Right cardiac atrium (tissue), 5 donors: Measurements from ENCODE around the gene SYNPR. TPM values are rescaled to one million over a fixed set of nuclear protein-coding genes. Genes with fewer than 3 reads are reported as not detected.

Source experiments
- ATAC-seq, 2 donors: fragments of 200-7000 bp; cut with Tn5 transposase; one replicate each; pipeline versions ENCODE4 v1.8.0 to v1.9.1; 2020; ENCODE audit warnings: moderate library complexity in 2 of 2, mild to moderate bottlenecking in 1 of 2
- DNase-seq, 3 donors: peaks; one replicate each; pipeline ENCODE4 v3.0.0-alpha.2; 2020
- H3K27ac ChIP-seq: one replicate; pipeline ENCODE4 v1.5.1; 2013; ENCODE audit warnings: mild to moderate bottlenecking, low read length, control low read depth, moderate library complexity
- H3K27me3 ChIP-seq: one replicate; pipeline ENCODE4 v1.6.1; 2013; ENCODE audit not compliant: control insufficient read depth, insufficient read depth
- H3K4me1 ChIP-seq: one replicate; pipeline ENCODE4 v1.6.1; 2013; ENCODE audit warnings: low read length; ENCODE audit not compliant: control insufficient read depth, insufficient read depth
- H3K4me3 ChIP-seq: one replicate; pipeline ENCODE4 v1.5.1; 2013; ENCODE audit warnings: low read length, control low read depth
- H3K9me3 ChIP-seq: one replicate; pipeline ENCODE4 v1.6.1; 2013; ENCODE audit warnings: low read length; ENCODE audit not compliant: control insufficient read depth
- WGBS: extraction: QIAGEN DNeasy Blood & Tissue Kit; methylation state at CpG from one replicate; pipeline ENCODE4 v1.1.7; 2013; 5-methylcytosine and 5-hydroxymethylcytosine counted together
- intact Hi-C, 4 donors: fragments of 100-400 bp; cut with DNase I; formaldehyde crosslinking; loops; one replicate each; pipeline versions ENCODE4 v1.11.0 to v1.14.0; 2022 to 2023
- polyA plus RNA-seq: library from polyadenylated mRNA; stranded (reverse); fragments of 200-250 nt; gene quantifications from one replicate; pipeline ENCODE4 v1.2.3, GENCODE V29; 2013
- total RNA-seq, 4 donors: library from RNA; stranded (reverse); fragmentation: NEBNext Ultra II Directional; extraction: Animal tissue kit (Norgen Biotek cat#: 25700); gene quantifications; one replicate each; pipeline ENCODE4 v1.2.1, GENCODE V29; 2021
- donor health status: healthy with polysubstance abuse.
- donor health status: DM: no; HTN: yes; CAD: no.
- donor health status: DM: no; HTN: no; CAD: no.
- donor health status: DM: no; HTN: yes; CAD: no; lungs with severe emphysema.
- donor health status: DM: yes; HTN: yes; CAD: no.

Gene SYNPR
- total and polyA plus RNA-seq, 5 donors: 3.8 to 14.4 (median 8.2) TPM

GRCh38 chr3:63473641-63474166 lies 195.6 kb downstream of the SYNPR start:
- H3K27me3 ChIP-seq: no peaks in the 10 kb centered on the region
- H3K27ac ChIP-seq: no peak overlapping the region
- DNase-seq (no peak), ATAC-seq (peak in 1 of 2 donors; percentile 50)
- WGBS: 63% methylated on average over 6 of the region's 6 CpGs
- intact Hi-C loops: no loop called here
- H3K4me3 ChIP-seq: no peak overlapping the region
- no peaks in the 10 kb centered on the region for H3K9me3 ChIP-seq
- no peaks in the 10 kb centered on the region for H3K4me1 ChIP-seq

- ATAC-seq (no peak), DNase-seq (no peak)
- Histone ChIP-seq H3K27ac (no peak overlapping the region), H3K9me3 (no peaks in the 10 kb centered on the region), H3K4me1 (no peaks in the 10 kb centered on the region), H3K27me3 (no peaks in the 10 kb centered on the region), H3K4me3 (no peak overlapping the region)
- intact Hi-C loops: no loop called here
- WGBS: 84% methylated on average over 3 of the region's 3 CpGs
Measured at GRCh38 chr3:63474828-63475518, 196.9 kb downstream of the SYNPR start.

DNA sequence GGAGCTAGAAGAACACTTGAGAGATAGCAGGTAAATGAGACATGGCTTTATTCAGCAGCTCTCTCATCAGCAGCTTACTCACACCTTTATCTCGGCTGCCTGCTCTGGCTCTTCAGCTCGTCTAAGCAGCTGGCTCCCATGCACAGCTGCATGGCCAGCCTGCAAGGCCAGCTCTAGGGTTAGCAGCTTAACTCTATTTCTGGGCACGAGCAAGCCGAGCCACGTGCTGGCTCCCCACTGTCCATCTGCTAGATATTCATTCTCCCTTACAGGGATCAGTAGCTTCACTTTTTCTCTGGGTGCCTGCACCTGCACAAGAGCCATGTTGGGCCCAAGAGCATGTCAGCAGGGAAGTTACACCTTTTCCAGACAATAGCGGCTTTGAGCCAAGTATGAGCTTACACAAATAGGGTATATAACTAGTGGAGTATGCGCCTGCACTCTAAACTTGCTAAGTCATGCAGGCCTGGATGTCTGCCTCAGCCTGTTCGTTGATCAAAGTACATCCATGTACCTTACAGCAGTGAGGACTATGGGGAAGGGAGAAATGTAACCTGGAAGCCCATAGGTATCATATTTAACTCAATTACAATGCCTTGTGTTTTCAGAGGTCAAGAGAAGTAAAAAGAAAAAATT lies 199.5 kb downstream of the SYNPR start:
- ATAC-seq (no peak), DNase-seq (no peak)
- no peaks in the 10 kb centered on the region for H3K9me3 ChIP-seq
- H3K27ac ChIP-seq: no peak overlapping the region
- intact Hi-C loops: no loop called here
- no peaks in the 10 kb centered on the region for H3K27me3 ChIP-seq
- no peak overlapping the region for H3K4me3 ChIP-seq
- no peaks in the 10 kb centered on the region for H3K4me1 ChIP-seq
- WGBS: 84% methylated on average over 8 of the region's 8 CpGs

GRCh38 chr3:63478990-63479660 lies 201.0 kb downstream of the SYNPR start:
- 49% methylated on average over 6 of the region's 6 CpGs for WGBS
- H3K27ac ChIP-seq: no peak overlapping the region
- no peak overlapping the region for H3K4me3 ChIP-seq
- no peaks in the 10 kb centered on the region for H3K27me3 ChIP-seq
- intact Hi-C loops: no loop called here
- no peak for ATAC-seq
- DNase-seq: no peak
- no peaks in the 10 kb centered on the region for H3K4me1 ChIP-seq
- H3K9me3 ChIP-seq: no peaks in the 10 kb centered on the region

DNA sequence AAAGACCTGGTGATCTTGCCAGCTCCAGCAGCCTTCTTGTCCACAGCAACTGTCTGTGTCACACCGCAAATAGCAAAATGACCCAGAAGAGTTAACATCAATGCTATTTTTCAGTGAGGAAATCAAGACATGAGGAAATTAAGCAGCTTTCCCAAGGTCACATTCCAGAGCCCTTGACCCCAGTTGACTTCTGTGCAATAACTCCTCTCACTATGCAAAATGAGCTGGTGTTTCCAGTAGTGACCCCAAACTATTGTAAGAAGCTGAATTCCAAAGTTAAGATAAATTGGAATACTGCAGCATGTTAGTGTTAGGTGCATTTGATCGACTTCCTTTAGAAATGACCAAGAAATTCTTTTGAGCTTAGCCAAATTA lies 201.5 kb downstream of the SYNPR start:
- Histone ChIP-seq H3K4me1 (no peaks in the 10 kb centered on the region), H3K27ac (no peak overlapping the region), H3K9me3 (no peaks in the 10 kb centered on the region), H3K4me3 (no peak overlapping the region), H3K27me3 (no peaks in the 10 kb centered on the region)
- 48% methylated on average over 2 of the region's 2 CpGs for WGBS
- peak in 1 of 2 donors; percentile 47 for ATAC-seq
- intact Hi-C loops: no loop called here
- peak in 1 of 3 donors; percentile 30 for DNase-seq

- intact Hi-C loops: no loop called here
- Histone ChIP-seq H3K27ac (no peak overlapping the region), H3K4me1 (no peaks in the 10 kb centered on the region), H3K4me3 (no peak overlapping the region), H3K27me3 (no peaks in the 10 kb centered on the region), H3K9me3 (no peaks in the 10 kb centered on the region)
- no peak for ATAC-seq
- WGBS: 79% methylated on average over 6 of the region's 6 CpGs
- DNase-seq: no peak
Measured at GRCh38 chr3:63481627-63482026, 203.5 kb downstream of the SYNPR start.

- 77% methylated on average over 2 of the region's 2 CpGs for WGBS
- Histone ChIP-seq H3K4me3 (no peak overlapping the region), H3K9me3 (no peaks in the 10 kb centered on the region), H3K4me1 (no peaks in the 10 kb centered on the region), H3K27ac (no peak overlapping the region), H3K27me3 (no peaks in the 10 kb centered on the region)
- no peak for ATAC-seq
- intact Hi-C loops: no loop called here
- no peak for DNase-seq
Measured at GRCh38 chr3:63482341-63482740, 204.2 kb downstream of the SYNPR start.

DNA sequence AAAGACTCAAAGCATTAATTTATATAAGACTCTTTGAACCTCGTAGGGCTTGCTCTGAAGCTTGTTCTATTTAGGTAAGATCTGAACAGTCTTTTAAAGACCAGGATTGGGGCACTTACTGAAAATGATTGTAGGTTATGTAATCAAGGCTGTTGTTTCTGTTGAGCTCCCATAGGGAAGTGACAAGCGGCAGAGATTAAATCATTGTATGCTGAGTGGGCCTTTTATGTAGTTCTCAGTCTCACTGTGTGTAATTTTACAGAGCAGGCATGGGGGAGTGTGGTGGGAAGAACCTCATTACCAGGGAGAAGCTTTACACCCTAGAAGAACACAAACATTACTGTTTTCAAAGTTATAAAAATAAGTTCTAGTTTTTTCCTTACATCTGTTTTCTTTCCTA lies 214.4 kb downstream of the SYNPR start:
- Histone ChIP-seq H3K9me3 (no peaks in the 10 kb centered on the region), H3K4me1 (no peaks in the 10 kb centered on the region), H3K27me3 (no peaks in the 10 kb centered on the region), H3K27ac (no peak overlapping the region), H3K4me3 (no peak overlapping the region)
- intact Hi-C loops: no loop called here
- 53% methylated on average over 2 of the region's 2 CpGs for WGBS
- ATAC-seq: no peak
- DNase-seq: no peak

- no peak overlapping the region for H3K27ac ChIP-seq
- no peaks in the 10 kb centered on the region for H3K27me3 ChIP-seq
- H3K4me1 ChIP-seq: no peaks in the 10 kb centered on the region
- no peaks in the 10 kb centered on the region for H3K9me3 ChIP-seq
- H3K4me3 ChIP-seq: no peak overlapping the region
- intact Hi-C loops: no loop called here
- ATAC-seq (no peak), DNase-seq (no peak)
- WGBS: 70% methylated on average over 3 of the region's 3 CpGs
Measured at GRCh38 chr3:63493101-63493500, 215.0 kb downstream of the SYNPR start.

DNA sequence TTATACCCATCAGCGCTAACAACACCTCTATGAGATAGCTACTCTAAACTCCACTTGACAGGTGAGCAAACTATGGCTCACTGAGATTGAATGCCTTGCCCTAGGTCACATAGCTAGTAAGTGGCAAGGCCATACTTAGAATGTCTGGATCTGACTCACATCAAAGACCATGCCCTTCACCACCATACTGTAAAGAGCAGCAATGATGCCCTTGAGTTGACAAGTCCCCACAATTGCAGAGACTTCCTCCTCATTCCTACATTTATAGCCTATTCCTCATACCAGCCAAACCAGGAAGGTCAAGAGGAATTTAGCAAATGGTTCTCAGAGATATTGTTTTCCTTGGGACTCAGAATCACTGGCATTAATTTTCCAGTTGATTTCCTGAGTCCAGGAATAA lies 216.5 kb downstream of the SYNPR start:
- DNase-seq: no peak
- ATAC-seq: no peak
- WGBS: 100% methylated on average over 1 of the region's 1 CpG
- intact Hi-C loops: no loop called here
- Histone ChIP-seq H3K4me3 (no peak overlapping the region), H3K9me3 (no peaks in the 10 kb centered on the region), H3K27me3 (no peaks in the 10 kb centered on the region), H3K4me1 (no peaks in the 10 kb centered on the region), H3K27ac (no peak overlapping the region)

- 71% methylated on average over 2 of the region's 2 CpGs for WGBS
- DNase-seq: no peak
- intact Hi-C loops: no loop called here
- Histone ChIP-seq H3K27me3 (no peaks in the 10 kb centered on the region), H3K4me3 (no peak overlapping the region), H3K27ac (no peak overlapping the region), H3K9me3 (no peaks in the 10 kb centered on the region), H3K4me1 (no peaks in the 10 kb centered on the region)
- ATAC-seq: no peak
Measured at GRCh38 chr3:63497641-63498040, 219.5 kb downstream of the SYNPR start.
